ENCODE measurements around the gene HTRA2.

GRCh38 chr2:74531666-74532065 is 1.9 kb downstream of the HTRA2 start:
- TF ChIP-seq CTCF (IDR thresholded peaks at IDR 0.05; ENCODE audit: low read length) (no peak), EZH2 (IDR thresholded peaks at IDR 0.05; ENCODE audit: borderline replicate concordance, low read length) (no peak)

Measured in OCI-LY1 (cell line).